Temporal lobe (tissue), 1 donor: ENCODE results near the gene BAG1. TPM values are rescaled to one million over a fixed set of nuclear protein-coding genes. Genes with fewer than 3 reads are reported as not detected.

Experiments
- total RNA-seq: library from RNA; depleted of rRNA; stranded (reverse); fragments of >200 nt; gene quantifications from one replicate; pipeline ENCODE4 v1.2.3, GENCODE V29; 2014

Gene BAG1
- total RNA-seq, 1 donor from 2014 or later = 36.6 TPM

Other genes starting within 250 kb of the BAG1 start
- gene DNAJA1, start 239.4 kb downstream of the BAG1 start, total RNA-seq = 232 TPM
- gene SMU1, start 188.0 kb downstream of the BAG1 start, total RNA-seq = 29.3 TPM
- 2.2 TPM for gene B4GALT1, start 97.4 kb downstream of the BAG1 start, total RNA-seq
- not detected for gene SPINK4, start 24.5 kb downstream of the BAG1 start, total RNA-seq
- 85.6 TPM for gene CHMP5, start 341 bp upstream of the BAG1 start, total RNA-seq
- gene NFX1, start 25.8 kb upstream of the BAG1 start, total RNA-seq = 18.4 TPM
- gene AQP7, start 137.9 kb upstream of the BAG1 start, total RNA-seq = not detected
- under 0.01 TPM for gene AQP3, start 182.9 kb upstream of the BAG1 start, total RNA-seq
- 11.3 TPM for gene NOL6, start 209.2 kb upstream of the BAG1 start, total RNA-seq